ENCODE measurements around the gene INAFM2.
A peak's percentile ranks its signal among the peaks of the same experiment; 100 is the strongest.

DNA sequence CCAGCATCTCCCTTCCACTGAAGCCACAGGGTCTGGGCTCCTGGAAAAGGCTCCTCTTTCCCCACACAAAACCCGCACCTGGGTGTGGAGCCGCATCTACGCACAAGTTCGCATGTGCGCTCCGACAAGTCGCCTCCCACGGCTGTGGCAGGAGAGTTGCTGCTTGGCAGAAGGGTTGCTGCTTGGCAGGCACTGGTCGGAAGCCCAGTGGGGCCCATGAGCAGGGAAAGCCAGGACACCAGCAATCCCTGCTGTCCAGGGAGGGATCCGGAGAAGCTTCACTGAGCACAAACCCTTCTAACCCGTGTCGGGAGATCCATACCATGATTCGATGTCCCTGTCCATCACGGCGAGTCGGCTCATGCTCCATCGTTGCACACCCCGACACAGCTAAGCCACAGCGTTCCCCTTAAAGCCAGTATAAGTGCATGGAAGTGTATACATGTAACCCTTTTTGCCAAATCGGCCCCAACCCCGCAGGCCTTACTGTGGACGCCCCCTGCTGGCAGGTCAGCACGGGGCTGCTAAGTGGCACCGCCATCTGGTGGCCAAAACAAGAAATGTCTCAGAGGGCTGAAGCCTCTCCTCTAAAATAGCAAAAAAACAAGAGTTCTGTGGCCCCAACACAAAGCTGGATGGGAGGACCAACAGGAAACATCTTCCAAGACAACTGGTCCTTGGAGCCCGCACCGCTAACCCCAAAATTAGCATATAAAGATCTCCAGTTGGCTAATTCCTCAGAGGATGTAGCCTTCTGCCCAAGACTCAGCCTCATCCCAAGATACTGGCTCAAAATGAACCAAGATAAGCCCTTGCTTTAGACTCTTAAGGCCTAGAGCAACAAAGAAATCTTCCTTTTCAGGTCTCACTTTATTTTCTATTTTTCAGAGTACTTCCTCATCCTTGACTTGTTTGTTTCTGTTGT, 48.9 kb upstream of the INAFM2 start:
- TF ChIP-seq MXI1 (IDR thresholded peaks at IDR 0.05; ENCODE audit: borderline replicate concordance, low read depth, low read length) = no peak
- TF ChIP-seq, protein P1, sequence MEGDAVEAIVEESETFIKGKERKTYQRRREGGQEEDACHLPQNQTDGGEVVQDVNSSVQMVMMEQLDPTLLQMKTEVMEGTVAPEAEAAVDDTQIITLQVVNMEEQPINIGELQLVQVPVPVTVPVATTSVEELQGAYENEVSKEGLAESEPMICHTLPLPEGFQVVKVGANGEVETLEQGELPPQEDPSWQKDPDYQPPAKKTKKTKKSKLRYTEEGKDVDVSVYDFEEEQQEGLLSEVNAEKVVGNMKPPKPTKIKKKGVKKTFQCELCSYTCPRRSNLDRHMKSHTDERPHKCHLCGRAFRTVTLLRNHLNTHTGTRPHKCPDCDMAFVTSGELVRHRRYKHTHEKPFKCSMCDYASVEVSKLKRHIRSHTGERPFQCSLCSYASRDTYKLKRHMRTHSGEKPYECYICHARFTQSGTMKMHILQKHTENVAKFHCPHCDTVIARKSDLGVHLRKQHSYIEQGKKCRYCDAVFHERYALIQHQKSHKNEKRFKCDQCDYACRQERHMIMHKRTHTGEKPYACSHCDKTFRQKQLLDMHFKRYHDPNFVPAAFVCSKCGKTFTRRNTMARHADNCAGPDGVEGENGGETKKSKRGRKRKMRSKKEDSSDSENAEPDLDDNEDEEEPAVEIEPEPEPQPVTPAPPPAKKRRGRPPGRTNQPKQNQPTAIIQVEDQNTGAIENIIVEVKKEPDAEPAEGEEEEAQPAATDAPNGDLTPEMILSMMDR (conservative IDR thresholded peaks at IDR 0.05; ENCODE audit: low read depth, low read length) = peak; percentile 100; the same call in 1 of the 2 replicates
- TF ChIP-seq CEBPB (IDR thresholded peaks at IDR 0.05; ENCODE audit: low read depth, low read length) = no peak
- TF ChIP-seq SMC3 (IDR thresholded peaks at IDR 0.05; ENCODE audit: low read depth, low read length) = peak; percentile 100
- no peak for TF ChIP-seq CHD1 (IDR thresholded peaks at IDR 0.05; ENCODE audit: low read depth, low read length)
- TF ChIP-seq POLR2A (IDR thresholded peaks at IDR 0.05; ENCODE audit: low read depth, low read length) = no peak
- TF ChIP-seq RFX5 (IDR thresholded peaks at IDR 0.05; ENCODE audit: low read depth, low read length) = no peak
